Left renal pelvis (tissue), 4 donors: Measurements from ENCODE around the gene PHLDB2. TPM values are rescaled to one million over a fixed set of nuclear protein-coding genes. Genes with fewer than 3 reads are reported as not detected.

Experiments used
- DNase-seq, 4 donors: peaks; one replicate each; pipeline ENCODE4 v3.0.0-alpha.2; 2013; ENCODE audit warnings: low read depth in 4 of 4, low spot score in 3 of 4
- polyA plus RNA-seq, 4 donors: library from polyadenylated mRNA; unstranded; fragments of 120-200 nt; gene quantifications; one replicate each; pipeline ENCODE4 v1.2.1, GENCODE V29; 2013; ENCODE audit not compliant: insufficient read length in 4 of 4

PHLDB2 gene
- polyA plus RNA-seq, 4 donors: 29.8 to 100 (median 94.9) TPM

DNA sequence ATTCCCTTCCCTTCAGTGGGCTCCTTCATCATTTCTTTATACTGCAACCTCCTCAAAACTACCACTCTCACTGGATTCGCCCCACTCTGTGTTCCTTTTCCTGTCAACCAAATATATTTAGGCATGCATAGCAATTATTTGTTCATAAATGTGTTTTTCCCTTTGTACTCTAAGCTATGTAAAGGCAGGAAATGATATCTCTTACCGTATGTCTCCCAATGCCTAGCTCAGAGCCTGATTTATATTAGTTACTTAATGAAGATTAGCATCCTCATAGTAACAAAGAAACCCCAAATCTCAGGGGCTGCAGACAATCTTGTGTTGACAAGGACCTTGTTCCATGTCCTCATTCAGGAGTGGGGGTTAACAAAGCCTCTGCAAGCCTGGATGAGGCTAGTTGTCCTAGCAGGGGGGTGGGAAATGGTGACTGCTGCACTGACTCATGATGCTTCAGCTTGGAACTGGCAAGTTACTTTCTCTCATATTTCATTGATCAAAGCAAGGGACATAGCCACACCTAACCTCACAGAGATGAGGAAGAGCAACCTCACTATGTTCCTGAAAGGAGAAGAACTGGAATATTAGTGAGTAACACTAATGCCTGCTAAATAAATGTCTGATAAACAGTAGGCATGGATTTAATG, 15.2 kb downstream of the PHLDB2 start:
- DNase-seq: no peak

DNA sequence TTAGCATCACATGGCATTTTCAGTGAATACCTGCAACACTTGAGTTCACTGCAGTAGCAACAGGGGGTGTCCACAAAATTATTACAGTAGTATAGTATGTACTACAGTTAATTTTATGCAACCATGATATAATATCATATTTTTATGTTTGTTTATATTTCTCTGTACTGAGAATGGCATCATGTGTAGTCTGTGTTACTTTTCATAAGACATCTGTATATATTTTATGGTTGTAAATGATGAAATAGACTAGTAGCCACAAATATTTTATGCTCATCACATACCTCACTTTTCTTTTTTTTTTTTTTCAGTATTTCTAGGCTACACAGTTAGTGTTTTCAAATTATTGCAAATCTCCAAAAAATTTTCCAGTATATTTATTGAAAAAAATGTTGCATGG, 22.4 kb downstream of the PHLDB2 start:
- DNase-seq: no peak

- no peak for DNase-seq
Observed at GRCh38 chr3:111882194-111882593, 23.1 kb downstream of the PHLDB2 start.

DNA sequence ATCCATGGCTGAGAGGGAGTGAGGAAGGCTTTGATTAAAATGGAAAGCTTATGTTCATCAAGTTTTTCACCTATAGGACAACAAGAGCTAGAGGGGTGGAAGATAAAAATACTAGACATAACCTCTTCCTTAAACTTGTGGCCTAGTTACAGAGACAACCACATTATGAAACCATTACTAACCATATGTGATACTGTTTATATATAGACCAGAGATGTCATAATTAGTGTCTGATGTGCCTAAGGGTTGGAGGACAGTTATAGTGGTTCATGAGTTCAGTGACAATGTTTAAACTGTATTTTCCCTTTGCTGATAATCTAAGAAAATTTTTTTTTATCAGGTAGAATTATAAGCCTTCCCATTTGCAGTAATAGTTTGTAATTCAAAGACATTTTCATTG, 23.7 kb downstream of the PHLDB2 start:
- DNase-seq: no peak

GRCh38 chr3:111884411-111885018, 25.4 kb downstream of the PHLDB2 start:
- no peak for DNase-seq

DNA sequence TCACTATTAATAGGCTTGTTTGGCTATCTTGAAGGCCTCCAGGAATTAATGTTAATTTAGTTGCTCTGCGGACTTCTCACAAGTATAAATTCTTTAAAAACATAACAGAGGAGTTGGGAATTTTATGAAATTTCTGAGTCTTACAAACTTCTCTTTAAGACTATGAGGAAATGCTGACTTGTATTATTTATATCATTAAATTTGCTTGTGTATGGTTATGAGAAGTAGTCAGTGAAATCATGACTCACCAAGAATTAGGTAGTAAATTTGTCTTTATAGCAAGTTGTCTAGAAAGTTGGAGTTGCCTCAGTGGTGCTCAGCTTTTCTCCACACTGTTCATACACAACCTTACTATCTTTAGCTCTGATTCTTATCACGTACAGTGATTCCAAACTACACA, 26.5 kb downstream of the PHLDB2 start:
- DNase-seq: no peak

DNA sequence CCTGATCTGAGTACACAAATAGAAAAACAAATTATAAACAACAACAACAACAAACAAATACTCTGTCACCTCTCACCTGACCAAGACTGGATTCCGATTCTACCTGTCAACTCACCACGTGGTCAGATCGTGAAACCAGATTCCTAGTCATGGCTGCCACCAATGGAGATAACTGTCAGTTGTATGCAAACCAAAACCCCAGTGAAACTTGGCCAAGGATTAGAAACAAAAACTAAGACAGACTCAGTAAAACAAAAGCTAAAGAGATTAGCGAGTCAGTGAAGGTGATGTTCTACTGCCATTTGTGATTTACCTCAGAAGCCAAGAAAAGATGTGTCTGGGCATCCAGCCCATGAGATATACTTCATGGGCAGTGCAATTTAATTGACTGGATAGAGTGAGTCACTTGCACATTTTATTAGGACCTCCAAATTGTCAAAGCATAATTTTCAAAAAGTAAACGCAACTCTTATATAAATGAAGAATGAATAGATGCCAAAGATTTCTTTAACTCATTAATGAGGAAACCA, 31.1 kb downstream of the PHLDB2 start:
- no peak for DNase-seq

GRCh38 chr3:111892070-111892469, 33.0 kb downstream of the PHLDB2 start:
- DNase-seq: no peak

GRCh38 chr3:111895071-111895470, 36.0 kb downstream of the PHLDB2 start:
- DNase-seq: no peak

DNA sequence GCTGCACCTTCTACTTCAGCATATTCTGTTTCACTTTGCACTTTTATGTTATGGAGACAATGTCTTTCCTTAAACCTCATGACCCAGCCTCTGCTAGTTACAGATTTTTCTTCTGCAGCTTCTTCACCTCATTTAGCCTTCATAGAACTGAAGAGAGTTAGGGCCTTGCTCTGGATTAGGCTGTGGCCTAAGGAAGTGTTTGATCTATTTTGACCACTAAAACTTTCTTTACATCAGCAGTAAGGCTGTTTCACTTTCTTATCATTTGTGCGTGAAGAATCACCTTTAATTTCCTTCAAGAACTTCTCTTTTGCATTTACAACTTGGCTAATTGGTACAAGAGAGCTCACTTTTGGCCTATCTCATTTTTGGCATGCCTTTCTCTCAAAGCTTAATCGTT, 40.9 kb downstream of the PHLDB2 start:
- DNase-seq: no peak

GRCh38 chr3:111901637-111902036, 42.6 kb downstream of the PHLDB2 start:
- DNase-seq: no peak

GRCh38 chr3:111902534-111902933, 43.5 kb downstream of the PHLDB2 start:
- no peak for DNase-seq

GRCh38 chr3:111903067-111903511, 44.0 kb downstream of the PHLDB2 start:
- no peak for DNase-seq

- DNase-seq: no peak
Observed at GRCh38 chr3:111904376-111905241, 45.5 kb downstream of the PHLDB2 start.

- DNase-seq: no peak
Observed at GRCh38 chr3:111906656-111907055, 47.6 kb downstream of the PHLDB2 start.

DNA sequence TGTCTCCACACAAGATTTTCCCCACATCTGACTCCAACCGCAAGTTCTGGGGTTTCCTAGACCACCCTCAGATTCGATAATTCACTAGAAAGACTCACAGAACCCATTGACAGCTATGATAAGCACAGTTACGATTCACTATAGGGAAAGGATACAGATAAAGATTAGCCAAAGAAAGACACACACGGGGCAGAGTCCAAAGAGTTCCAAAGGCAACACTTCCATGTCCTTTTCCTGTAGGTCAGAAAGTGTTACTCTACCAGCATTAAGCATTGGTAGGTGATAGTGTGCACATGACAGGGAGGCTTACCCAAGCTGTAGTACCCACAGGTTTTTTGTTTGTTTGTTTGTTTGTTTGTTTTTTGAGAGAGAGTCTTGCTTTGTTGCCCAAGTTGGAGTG, 48.1 kb downstream of the PHLDB2 start:
- DNase-seq: no peak

- DNase-seq: no peak
Observed at GRCh38 chr3:111910806-111911205, 51.7 kb downstream of the PHLDB2 start.

DNA sequence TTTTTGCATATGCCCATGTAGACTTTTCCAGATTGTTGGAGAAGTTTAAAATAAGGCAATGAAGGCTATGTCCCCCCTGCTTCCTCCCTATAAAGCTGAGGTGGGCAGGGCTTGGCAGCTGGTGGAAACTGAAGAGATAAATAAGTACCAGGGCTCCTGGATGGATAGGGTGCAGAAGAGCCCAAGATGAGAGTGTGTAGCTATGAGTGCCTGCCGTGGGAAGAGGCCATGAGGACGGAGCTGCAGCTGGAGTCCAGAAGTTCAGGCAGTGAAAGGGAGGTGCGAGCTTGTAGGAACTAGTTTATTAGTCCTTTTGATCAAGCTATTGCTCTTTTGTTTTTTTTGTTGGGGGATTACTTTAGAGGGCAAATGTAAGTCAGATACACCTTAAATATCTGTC, 52.4 kb downstream of the PHLDB2 start:
- DNase-seq: no peak

- DNase-seq: no peak
Observed at GRCh38 chr3:111913163-111913763, 54.2 kb downstream of the PHLDB2 start.

DNA sequence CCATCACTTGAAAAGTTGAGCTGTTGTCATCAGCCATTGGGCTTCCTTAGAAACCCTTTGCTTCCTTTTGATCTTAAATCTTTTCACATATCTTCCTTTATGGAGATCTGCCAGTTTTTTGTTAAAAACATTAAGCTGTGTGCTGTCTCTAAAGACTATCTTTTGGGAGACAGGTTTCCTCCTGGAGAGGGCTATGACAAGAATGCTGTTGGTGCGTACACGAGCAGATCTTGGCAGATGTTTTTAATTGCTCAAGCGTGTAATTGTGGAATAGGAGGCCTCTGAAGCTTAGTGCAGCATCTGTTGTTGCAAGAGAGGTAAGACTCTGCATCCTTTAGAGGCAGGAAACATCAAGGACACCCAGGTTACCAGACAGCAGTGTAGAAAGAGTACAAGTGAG, 56.8 kb downstream of the PHLDB2 start:
- no peak for DNase-seq

DNA sequence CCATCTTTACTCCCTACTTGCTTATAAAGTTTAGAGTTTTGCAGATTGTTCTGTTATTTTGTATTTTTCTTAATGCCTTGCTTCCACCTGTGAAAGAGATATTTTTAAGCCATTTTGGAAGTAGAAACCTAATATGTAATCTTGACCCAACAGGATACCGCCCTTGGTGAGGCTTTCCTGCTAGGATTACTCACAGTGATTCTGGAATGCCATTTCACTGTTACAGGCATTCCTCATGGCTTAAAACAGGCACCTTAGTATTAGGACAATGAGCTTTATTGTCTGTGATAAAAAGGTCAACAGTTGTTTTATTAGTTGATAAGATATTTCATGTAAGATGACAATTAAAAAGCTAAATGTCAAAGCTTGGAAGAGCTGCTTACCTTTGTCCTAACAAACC, 58.2 kb downstream of the PHLDB2 start:
- DNase-seq: no peak
